GM12892 (cell line): ENCODE data around the gene TESMIN.

Experiments
- DNase-seq: peaks from one replicate; pipeline ENCODE4 v3.0.0; 2011; ENCODE audit not compliant: insufficient read length
- FAIRE-seq: peaks from 2 replicates; lab custom pipeline; 2011; peaks lifted over from hg19 to GRCh38; lab: Jason Lieb, UNC
- POLR2A ChIP-seq: IDR thresholded peaks from 2 replicates; pipeline ENCODE4 v1.6.1; 2011; ENCODE audit warnings: low read depth, low read length, control low read depth
- POLR2AphosphoS5 ChIP-seq: IDR thresholded peaks from 2 replicates; pipeline ENCODE4 v1.6.1; 2011; ENCODE audit warnings: low read depth, low read length, control low read depth
- TAF1 ChIP-seq: IDR thresholded peaks from 2 replicates; pipeline ENCODE4 v1.6.1; 2011; ENCODE audit warnings: low read depth, mild to moderate bottlenecking, control low read depth, low read length, borderline replicate concordance

TESMIN gene

GRCh38 chr11:68661697-68662603, 89.4 kb downstream of the TESMIN start:
- FAIRE-seq (no peak), DNase-seq (no peak)
- no peak for TF ChIP-seq POLR2AphosphoS5
- no peak for TF ChIP-seq TAF1
- no peak for TF ChIP-seq POLR2A

GRCh38 chr11:68661014-68661413, 90.3 kb downstream of the TESMIN start:
- DNase-seq (no peak), FAIRE-seq (no peak)
- TF ChIP-seq POLR2AphosphoS5 (no peak), TAF1 (no peak), POLR2A (no peak)

- DNase-seq (no peak), FAIRE-seq (no peak)
- TF ChIP-seq POLR2A (no peak), POLR2AphosphoS5 (no peak), TAF1 (no peak)
These were observed 91.1 kb downstream of the TESMIN start for GRCh38 chr11:68660066-68660810.

- FAIRE-seq (no peak), DNase-seq (no peak)
- TF ChIP-seq POLR2AphosphoS5 (no peak), TAF1 (no peak), POLR2A (no peak)
These were observed 92.0 kb downstream of the TESMIN start for GRCh38 chr11:68659158-68659921.

- FAIRE-seq = no peak
- TF ChIP-seq POLR2AphosphoS5 (no peak), POLR2A (no peak), TAF1 (no peak)
- DNase-seq = no peak
These were observed 92.7 kb downstream of the TESMIN start for GRCh38 chr11:68658661-68659060.

GRCh38 chr11:68658097-68658496, 93.2 kb downstream of the TESMIN start:
- TF ChIP-seq POLR2A (no peak), POLR2AphosphoS5 (no peak), TAF1 (no peak)
- DNase-seq = no peak
- FAIRE-seq = no peak
